Left cardiac atrium (tissue), 4 donors: ENCODE measurements around the gene KLHL7. TPM values are rescaled to one million over a fixed set of nuclear protein-coding genes. Genes with fewer than 3 reads are reported as not detected.
"Not testable (repeated sequence)": the region's sequence is repeated elsewhere in the genome, so short reads cannot be mapped to it uniquely, and the experiment has no call there.

Source experiments
- ATAC-seq, 2 donors: fragments of 200-7000 bp; cut with Tn5 transposase; one replicate each; pipeline ENCODE4 v1.9.1; 2020; ENCODE audit warnings: mild to moderate bottlenecking in 2 of 2, moderate library complexity in 2 of 2
- DNase-seq: peaks from one replicate; pipeline ENCODE4 v3.0.0-alpha.2; 2020
- intact Hi-C, 2 donors: fragments of 100-400 bp; cut with DNase I; formaldehyde crosslinking; loops; one replicate each; pipeline versions ENCODE4 v1.14.1 to v1.15.1; 2022 to 2023
- total RNA-seq, 2 donors: library from RNA; stranded (reverse); fragmentation: NEBNext Ultra II Directional; extraction: Animal tissue kit (Norgen Biotek cat#: 25700); gene quantifications; one replicate each; pipeline ENCODE4 v1.2.1, GENCODE V29; 2021
- donor health status: DM: no; HTN: yes; CAD: no.
- donor health status: DM: no; HTN: yes; CAD: no; lungs with severe emphysema.
- donor health status: DM: yes; HTN: yes; CAD: no.
- donor health status: Dilated cardiomyopathy.

Gene KLHL7
- total RNA-seq, 2 donors from 2014 or later, result 68.3 to 81.6 TPM

- DNase-seq (no peak), ATAC-seq (no peak)
- intact Hi-C loops, result no loop called here
Observed at GRCh38 chr7:23164846-23165245, 59.3 kb downstream of the KLHL7 start.

GRCh38 chr7:23165316-23165715 lies 59.7 kb downstream of the KLHL7 start:
- intact Hi-C loops, result no loop called here
- ATAC-seq, result no peak
- DNase-seq, result no peak

- no peak for ATAC-seq
- DNase-seq, result no peak
- intact Hi-C loops, result no loop called here
Observed at GRCh38 chr7:23167691-23168090, 62.1 kb downstream of the KLHL7 start.

GRCh38 chr7:23168111-23168885 lies 62.7 kb downstream of the KLHL7 start:
- ATAC-seq (peak in 1 of 2 donors; percentile 57), DNase-seq (no peak)
- intact Hi-C loops, result no loop called here

GRCh38 chr7:23175938-23176337 lies 70.4 kb downstream of the KLHL7 start:
- no peak for ATAC-seq
- no peak for DNase-seq
- intact Hi-C loops, result loop anchor here in 1 of 2 donors (10.0 kb wide), 1 partner anchor 71 kb away; the partner anchor contains the start of gene KLHL7

- peak; percentile 96 to 98 for ATAC-seq
- intact Hi-C loops, result loop anchor here in 1 of 2 donors (1.0 kb wide), 1 partner anchor 76 kb away; no protein-coding TSS in a partner anchor
- peak; percentile 96 for DNase-seq
Observed at GRCh38 chr7:23181684-23182553, 76.3 kb downstream of the KLHL7 start, which contains the start of gene NUP42. NUP42 (plus strand) TSS chr7:23182048; CDS start chr7:23182086, 38 bp downstream.

- intact Hi-C loops, result no loop called here
- ATAC-seq (no peak), DNase-seq (no peak)
Observed at GRCh38 chr7:23183279-23184012, 77.9 kb downstream of the KLHL7 start.

- intact Hi-C loops, result no loop called here
- ATAC-seq (no peak), DNase-seq (no peak)
Observed at GRCh38 chr7:23184291-23184690, 78.7 kb downstream of the KLHL7 start.

- intact Hi-C loops, result loop anchor here (5.0 kb wide), 2 partner anchors 62 to 77 kb away; partner anchors contain the start of gene GPNMB (in 1 of the 2)
- ATAC-seq (no peak), DNase-seq (no peak)
Observed at GRCh38 chr7:23184709-23185359, 79.2 kb downstream of the KLHL7 start.

GRCh38 chr7:23185980-23186379 lies 80.4 kb downstream of the KLHL7 start:
- no peak for DNase-seq
- intact Hi-C loops, result loop anchor here (5.0 kb wide), 2 partner anchors 61 to 76 kb away; partner anchors contain the start of gene GPNMB (in 1 of the 2)
- ATAC-seq, result no peak

- intact Hi-C loops, result no loop called here
- DNase-seq, result no peak
- no peak for ATAC-seq
Observed at GRCh38 chr7:23191022-23191421, 85.4 kb downstream of the KLHL7 start.

- ATAC-seq, DNase-seq, intact Hi-C loops: not testable (repeated sequence)
Observed at GRCh38 chr7:23193650-23194227, 88.2 kb downstream of the KLHL7 start.

- ATAC-seq, result peak; percentile 39 to 47
- no peak for DNase-seq
- intact Hi-C loops, result no loop called here
Observed at GRCh38 chr7:23196306-23196705, 90.7 kb downstream of the KLHL7 start.

- DNase-seq, intact Hi-C loops, ATAC-seq: not testable (repeated sequence)
Observed at GRCh38 chr7:23197745-23198144, 92.2 kb downstream of the KLHL7 start.

GRCh38 chr7:23200331-23200730 lies 94.7 kb downstream of the KLHL7 start:
- ATAC-seq (peak; percentile 51 to 88), DNase-seq (no peak)
- intact Hi-C loops, result loop anchor here in 1 of 2 donors (5.0 kb wide), 1 partner anchor 47 kb away; the partner anchor contains the start of gene GPNMB

- DNase-seq, result no peak
- no peak for ATAC-seq
- intact Hi-C loops, result loop anchor here in 1 of 2 donors (5.0 kb wide), 1 partner anchor 43 kb away; the partner anchor contains the start of gene GPNMB
Observed at GRCh38 chr7:23204241-23204640, 98.7 kb downstream of the KLHL7 start.

GRCh38 chr7:23205577-23205908 lies 100.0 kb downstream of the KLHL7 start:
- intact Hi-C loops, result no loop called here
- ATAC-seq (no peak), DNase-seq (no peak)
